AG08396 (cell line): ENCODE data around the gene KIAA0753.

Source experiments
- DNase-seq: peaks from one replicate; pipeline ENCODE4 v3.0.0; 2012; ENCODE audit warnings: low spot score, mixed read lengths

KIAA0753 gene

GRCh38 chr17:6641247-6641863, 844 bp upstream of the KIAA0753 start:
- no peak for DNase-seq

DNA sequence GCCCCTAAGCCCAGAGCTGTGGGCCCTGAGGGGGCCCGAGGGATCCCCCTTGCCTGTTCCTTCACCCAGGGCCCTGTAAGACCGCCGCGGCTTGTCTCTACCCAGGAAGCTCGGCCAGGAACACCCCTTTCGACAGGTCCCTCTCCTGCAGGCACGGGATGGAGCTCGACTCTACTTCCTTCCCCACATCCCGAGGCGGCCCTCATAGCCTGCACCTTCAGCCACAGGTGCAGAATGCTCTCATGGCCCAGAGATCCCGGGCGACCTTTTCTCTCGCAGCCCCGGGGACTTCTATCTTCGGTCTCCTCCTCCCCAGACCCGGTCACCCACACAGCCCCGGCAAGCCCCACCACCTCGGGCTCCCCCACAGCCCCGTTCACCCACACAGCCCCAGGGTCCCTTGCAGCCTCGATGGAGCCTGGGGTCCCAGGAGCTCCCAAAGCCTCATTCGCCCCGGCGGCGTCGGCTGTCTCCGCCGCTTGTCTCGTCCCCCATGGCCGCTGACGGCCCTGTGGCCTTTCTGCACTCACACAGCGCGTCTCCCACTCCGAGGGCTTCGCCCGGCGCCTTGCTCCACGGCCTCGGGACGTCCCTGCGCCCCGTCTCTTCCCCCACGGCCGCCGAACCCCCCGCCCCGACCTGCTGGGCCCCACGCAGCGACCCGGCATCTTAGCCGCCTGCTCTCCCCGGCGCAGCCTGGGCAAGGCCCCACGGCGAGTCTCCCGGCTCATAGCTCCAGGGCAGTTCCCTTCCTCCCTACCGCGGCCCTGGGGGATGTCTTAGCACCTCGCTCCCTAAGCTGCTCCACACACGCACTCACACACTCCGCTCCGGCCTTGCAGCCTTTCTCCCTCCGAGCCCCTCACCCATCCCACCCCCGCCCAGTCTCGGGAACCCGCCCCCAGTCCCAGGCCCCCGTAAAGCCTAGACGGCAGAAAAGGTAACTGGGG, 650 bp downstream of the KIAA0753 start:
- peak; percentile 67 for DNase-seq

DNA sequence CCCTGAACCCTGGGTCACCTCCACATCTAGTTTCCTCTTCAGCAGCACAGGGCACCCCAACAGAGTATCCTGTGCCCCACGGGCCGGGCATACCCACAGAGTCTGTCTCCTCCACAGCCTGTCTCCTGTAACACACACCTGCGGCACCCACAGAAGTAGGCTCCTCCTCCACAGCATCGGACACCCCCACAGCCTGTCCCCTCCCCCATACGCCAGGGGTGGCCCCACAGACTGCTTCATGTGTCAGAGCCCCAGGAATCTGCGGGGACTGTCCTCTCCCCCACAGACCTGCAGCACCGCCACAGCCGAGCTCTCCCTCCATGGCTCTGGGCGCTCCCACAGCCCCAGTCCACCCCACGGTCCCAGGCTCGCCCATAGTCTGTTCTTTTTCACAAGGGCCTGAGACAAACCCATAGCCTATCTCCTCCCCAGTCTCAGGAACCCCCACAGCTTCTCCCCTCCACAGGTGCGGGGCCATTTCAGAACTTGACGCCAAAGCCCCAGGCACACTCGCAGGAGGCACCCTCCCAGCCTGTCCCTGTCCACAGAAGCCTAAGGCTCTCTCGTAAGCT, 1.4 kb downstream of the KIAA0753 start:
- DNase-seq, result no peak

DNA sequence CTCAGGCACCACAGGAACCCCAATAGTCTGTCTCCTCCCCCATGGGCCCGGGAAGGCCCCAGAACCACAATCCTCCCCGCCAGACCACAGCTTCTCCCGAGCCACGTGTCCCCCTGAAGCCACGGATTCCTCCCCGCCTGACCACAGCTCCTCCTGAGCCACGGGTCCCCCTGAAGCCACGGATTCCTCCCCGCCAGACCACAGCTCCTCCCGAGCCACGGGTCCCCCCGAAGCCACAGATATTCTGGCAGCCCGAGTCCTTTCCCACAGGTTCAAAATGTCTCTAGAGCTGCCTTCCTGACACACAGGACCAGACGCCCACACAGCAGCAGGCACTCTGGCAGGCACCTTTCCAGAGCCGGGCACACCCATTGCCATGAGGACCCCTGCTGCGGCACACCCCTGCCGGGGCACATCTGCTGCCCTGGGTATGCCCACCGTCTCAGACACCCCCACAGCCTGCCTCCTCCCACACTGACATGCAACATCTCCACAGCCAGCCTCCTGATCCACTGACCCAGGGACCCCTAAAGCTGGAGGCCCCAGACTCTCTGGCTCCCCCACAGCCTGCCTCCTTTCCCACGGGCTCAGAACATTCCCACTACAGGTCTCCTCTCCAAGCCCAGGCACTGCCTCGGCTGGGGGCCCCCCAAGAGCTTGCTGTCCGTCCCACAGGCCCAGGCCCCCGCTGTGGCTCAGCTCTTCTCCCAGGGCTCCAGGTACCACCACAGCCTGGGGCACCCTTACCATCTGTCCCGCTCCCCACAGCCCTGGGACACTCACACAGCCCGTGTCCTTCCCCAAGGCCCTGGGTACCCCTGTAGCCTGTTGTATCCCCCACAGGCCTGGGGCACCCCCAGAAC, 2.2 kb downstream of the KIAA0753 start:
- no peak for DNase-seq

DNA sequence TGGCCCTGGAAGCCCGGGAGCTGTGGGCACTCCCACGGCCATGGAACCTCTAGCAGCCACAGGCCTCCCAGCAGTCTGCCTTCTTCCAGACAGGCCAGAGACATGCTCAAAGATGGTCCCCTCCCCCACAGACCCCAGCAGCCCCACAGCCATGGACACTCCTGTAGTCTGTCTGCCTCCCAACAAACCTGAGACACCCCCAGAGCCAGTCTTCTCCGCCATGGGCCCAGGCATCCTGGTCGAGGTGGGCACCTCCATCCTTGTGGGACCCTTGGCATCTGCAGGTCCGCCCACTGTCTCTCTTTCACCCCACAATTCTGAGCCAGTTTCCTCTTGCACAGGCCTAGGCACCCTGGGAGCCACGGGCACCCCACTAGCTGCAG, 3.1 kb downstream of the KIAA0753 start:
- no peak for DNase-seq

DNA sequence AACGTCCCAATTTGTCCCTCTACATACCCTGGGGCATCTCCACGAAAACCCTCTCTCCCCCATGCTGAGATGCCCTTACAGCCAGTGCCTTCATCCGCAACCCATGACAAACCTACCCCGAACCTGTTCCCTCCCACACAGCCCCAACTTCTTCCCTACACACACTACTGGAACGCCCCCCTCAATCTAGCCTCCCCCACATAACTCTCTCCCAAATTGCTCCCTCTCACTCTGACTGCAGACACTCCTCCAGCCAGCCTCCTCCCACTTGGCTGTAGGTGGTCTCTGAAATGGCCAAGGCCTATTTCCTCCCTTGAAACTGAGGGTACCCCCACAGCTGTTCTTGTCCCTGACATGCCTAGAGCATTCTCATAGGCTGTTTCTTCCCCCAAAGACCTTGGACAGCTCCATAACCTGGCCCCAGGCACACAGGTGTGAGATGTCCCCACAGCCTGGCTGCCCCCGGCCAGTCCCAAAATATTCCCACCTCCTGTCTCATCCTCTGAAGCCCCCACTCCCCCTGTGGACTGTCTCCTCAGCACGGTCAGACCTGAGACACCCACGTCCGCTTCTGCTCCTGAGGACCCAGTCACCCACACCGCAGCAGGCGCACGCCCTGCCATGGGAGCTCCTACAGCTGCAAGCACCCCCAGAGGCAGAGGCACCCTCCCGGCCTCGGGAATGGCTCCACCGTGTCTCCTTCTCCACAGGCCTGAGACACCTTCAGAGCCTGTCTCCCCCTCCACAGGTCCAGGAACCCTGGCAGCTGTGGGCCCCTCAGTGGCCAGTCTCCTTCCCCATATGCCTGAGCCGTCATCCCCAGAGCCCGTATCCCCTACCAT, 3.7 kb downstream of the KIAA0753 start:
- no peak for DNase-seq

DNA sequence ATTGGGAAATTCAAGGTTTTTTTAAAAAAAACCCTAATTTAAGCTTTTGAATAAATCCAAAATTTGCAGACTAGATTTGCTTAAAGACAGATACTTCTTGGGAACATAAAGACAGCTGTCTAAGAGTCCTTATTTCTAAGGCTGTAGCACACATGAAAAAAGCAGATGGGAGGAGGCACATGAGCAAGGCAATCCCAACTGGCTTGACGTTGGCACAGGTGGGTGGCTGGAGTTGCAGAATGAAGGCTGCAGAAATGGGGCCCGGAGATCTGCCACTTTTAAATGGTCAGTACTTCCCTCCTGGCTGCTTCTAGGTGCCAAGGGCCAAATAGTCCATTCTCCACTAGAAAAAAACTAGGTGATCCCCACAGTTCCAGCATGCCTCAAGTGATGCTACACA, 4.4 kb downstream of the KIAA0753 start:
- no peak for DNase-seq

GRCh38 chr17:6633263-6633662, 7.2 kb downstream of the KIAA0753 start:
- no peak for DNase-seq

DNA sequence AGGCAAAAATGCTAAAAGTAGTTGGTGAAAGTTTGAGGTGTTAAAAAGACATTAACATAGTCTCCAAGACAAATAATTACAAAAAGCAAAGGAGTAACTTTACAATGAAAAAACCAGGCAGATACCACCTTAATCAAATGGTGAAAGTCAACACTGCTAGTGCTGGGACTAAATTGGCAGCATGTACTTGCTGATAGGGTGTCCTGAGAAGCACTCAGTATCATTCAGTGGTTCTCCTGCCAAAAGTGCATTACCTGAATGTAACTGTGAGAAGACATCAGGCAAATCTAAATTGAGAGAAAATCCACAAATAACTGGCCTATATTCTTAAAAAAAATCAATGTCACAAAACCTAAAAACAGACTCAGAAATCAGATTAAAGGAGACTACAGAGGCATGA, 8.0 kb downstream of the KIAA0753 start:
- no peak for DNase-seq

DNA sequence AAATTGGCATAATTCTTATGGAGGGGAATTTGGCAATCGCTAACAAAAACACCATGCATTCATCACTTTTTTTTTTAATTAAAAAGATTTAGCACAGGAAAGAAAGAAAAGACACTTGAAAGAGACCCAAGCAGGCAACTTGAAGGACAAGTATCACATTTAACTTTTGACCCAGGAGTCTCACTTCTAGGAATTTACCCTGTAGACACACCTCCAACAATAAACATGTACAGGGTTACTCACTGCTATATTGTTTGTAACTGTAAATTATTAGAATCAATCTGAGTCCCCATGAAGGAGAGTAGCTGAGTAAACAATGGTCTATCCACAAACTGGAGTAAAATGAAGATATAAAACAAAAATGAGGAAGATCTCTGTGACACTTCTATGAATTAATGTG, 10.1 kb downstream of the KIAA0753 start:
- DNase-seq, result no peak

DNA sequence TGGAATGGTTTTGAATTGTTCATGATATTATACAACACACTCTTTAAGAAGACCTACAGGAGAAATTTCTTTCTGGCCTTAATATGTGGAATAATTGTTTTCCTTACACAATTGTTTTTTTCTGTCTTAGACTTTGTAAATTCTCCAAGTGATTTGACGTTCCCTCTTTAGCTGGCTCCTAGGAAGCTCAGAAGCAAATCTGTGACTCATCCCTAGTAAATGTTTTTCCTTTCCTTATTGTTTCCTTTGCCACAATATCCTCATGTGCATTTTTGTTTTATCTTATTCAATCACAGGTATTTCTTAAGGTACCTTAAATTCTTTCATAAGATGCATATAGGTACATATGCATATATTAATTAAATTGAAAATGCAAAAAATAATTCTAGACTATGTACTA, 13.5 kb downstream of the KIAA0753 start:
- peak; percentile 16 for DNase-seq

GRCh38 chr17:6626616-6627015, 13.9 kb downstream of the KIAA0753 start:
- no peak for DNase-seq

- DNase-seq, result no peak
Observed at GRCh38 chr17:6623941-6624340, 16.6 kb downstream of the KIAA0753 start.

DNA sequence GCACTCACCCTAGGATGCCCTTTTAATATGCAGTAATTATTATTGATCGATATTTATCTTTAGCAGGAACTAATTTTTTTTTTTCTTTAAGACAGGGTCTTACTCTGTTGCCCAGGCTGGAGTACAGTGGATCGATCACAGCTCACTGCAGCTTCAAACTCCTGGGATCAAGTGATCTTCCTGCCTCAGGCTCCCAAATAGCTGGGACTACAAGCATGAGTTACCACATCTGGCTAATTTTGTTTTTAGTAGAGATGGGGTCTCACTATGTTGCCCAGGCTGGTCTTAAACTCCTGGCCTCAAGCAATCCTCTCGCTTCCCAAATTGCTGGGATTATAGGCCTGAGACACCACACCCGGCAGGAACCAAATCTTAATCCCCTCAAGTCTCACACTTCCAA, 29.3 kb downstream of the KIAA0753 start:
- no peak for DNase-seq

- no peak for DNase-seq
Observed at GRCh38 chr17:6610011-6610410, 30.5 kb downstream of the KIAA0753 start.

DNA sequence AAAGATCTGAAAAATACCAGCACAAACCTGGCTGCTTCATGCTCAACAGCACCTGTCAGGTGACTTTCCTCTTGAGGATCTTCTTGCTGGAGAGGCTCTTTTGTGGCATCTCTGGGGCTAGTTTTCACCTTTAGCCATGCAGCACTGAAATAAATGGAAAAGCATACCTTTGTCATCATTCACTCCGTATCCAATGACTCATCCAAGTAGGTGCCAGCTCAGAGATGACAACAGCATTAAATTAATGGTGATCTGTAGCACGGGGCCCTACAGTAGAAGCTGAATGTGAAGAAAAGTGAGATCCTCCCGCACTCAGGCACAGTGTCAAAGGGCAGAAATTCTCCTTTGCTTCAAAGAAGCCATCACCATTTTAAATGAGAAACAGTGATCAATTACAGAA, 32.2 kb downstream of the KIAA0753 start:
- no peak for DNase-seq

GRCh38 chr17:6605142-6605541, 35.4 kb downstream of the KIAA0753 start:
- DNase-seq, result no peak

- DNase-seq, result no peak
Observed at GRCh38 chr17:6603744-6604325, 36.7 kb downstream of the KIAA0753 start.

GRCh38 chr17:6602141-6602540, 38.4 kb downstream of the KIAA0753 start:
- no peak for DNase-seq

- DNase-seq, result peak; percentile 13
Observed at GRCh38 chr17:6599364-6599763, 41.1 kb downstream of the KIAA0753 start.

DNA sequence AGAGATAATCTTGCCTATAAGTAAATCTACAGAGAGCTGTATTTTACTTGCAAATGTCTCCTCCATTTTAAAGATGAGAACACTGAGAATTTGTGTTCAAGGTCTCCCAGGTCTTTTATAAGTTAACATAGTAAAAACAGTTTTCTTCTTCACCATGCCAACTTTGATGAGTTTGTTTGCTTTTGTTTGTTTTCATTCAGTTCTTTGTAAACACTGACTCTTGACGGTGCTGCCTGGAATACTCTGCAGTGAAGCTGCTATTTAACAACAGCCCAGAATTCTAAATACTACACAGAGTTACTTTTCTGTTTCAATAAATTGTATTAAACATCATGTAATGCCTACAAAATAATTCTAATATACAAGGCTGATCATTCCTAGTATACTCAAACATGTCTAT, 42.8 kb downstream of the KIAA0753 start:
- DNase-seq, result no peak
